SH-SY5Y (cell line): ENCODE data around the gene WNK2.

Source experiments
- GATA2 ChIP-seq: IDR thresholded peaks from 2 replicates; pipeline ENCODE4 v1.6.1; 2011; ENCODE audit warnings: mild to moderate bottlenecking, low read depth, low read length
- GATA3 ChIP-seq: IDR thresholded peaks from 2 replicates; pipeline ENCODE4 v1.6.1; 2011; ENCODE audit warnings: low read depth, mild to moderate bottlenecking, low read length, moderate library complexity

GRCh38 chr9:93369686-93370085 is 185.7 kb downstream of the WNK2 start:
- TF ChIP-seq GATA2 (no peak), GATA3 (no peak)
